Lung (tissue), 12 donors: ENCODE results near the gene FGA. TPM values are rescaled to one million over a fixed set of nuclear protein-coding genes. Genes with fewer than 3 reads are reported as not detected.
"Not testable (repeated sequence)": the region's sequence is repeated elsewhere in the genome, so short reads cannot be mapped to it uniquely, and the experiment has no call there.

ENCODE experiments used
- ATAC-seq: fragments of 200-7000 bp; cut with Tn5 transposase; one replicate; pipeline ENCODE4 v1.9.1; 2020; ENCODE audit warnings: moderate number of reproducible peaks; ENCODE audit not compliant: insufficient read depth, low FRiP score
- DNase-seq, 3 donors: peaks; one replicate each; pipeline ENCODE4 v3.0.0-alpha.2; 2013 to 2017
- H3K27ac ChIP-seq, 2 donors: one replicate each; pipeline ENCODE4 v1.5.1; 2013; ENCODE audit warnings: mild to moderate bottlenecking in 2 of 2, moderate library complexity in 2 of 2, control low read depth in 1 of 2, inconsistent platforms in 1 of 2, low read depth in 1 of 2, low read length in 1 of 2
- H3K27me3 ChIP-seq, 3 donors: one replicate each; pipeline ENCODE4 v1.5.1; 2013; ENCODE audit warnings: low read length in 2 of 3; ENCODE audit not compliant: control insufficient read depth in 3 of 3, insufficient read depth in 3 of 3
- H3K36me3 ChIP-seq, 4 donors: one replicate each; pipeline ENCODE4 v1.5.1; 2013; ENCODE audit warnings: low read length in 4 of 4, mild to moderate bottlenecking in 1 of 4, moderate library complexity in 1 of 4; ENCODE audit not compliant: control insufficient read depth in 4 of 4, insufficient read depth in 4 of 4
- H3K4me1 ChIP-seq, 5 donors: one replicate each; pipeline ENCODE4 v1.5.1; 2013; ENCODE audit warnings: low read length in 5 of 5, mild to moderate bottlenecking in 2 of 5, moderate library complexity in 1 of 5; ENCODE audit not compliant: control insufficient read depth in 5 of 5, insufficient read depth in 5 of 5
- H3K4me3 ChIP-seq: one replicate; pipeline ENCODE4 v1.5.1; 2013; ENCODE audit warnings: mild to moderate bottlenecking, control low read depth, moderate library complexity
- H3K9ac ChIP-seq, 2 donors: one replicate each; pipeline ENCODE4 v1.5.1; 2013; ENCODE audit warnings: low read length in 2 of 2, control low read depth in 1 of 2; ENCODE audit not compliant: insufficient read depth in 1 of 2
- H3K9me3 ChIP-seq, 4 donors: one replicate each; pipeline ENCODE4 v1.5.1; 2013; ENCODE audit warnings: low read length in 3 of 4, mild to moderate bottlenecking in 1 of 4, moderate library complexity in 1 of 4; ENCODE audit not compliant: control insufficient read depth in 4 of 4, insufficient read depth in 3 of 4
- CTCF ChIP-seq: IDR thresholded peaks from 2 replicates; pipeline ENCODE4 v1.5.1; 2012; ENCODE audit warnings: mild to moderate bottlenecking; ENCODE audit errors: control extremely low read depth, extremely low read depth
- WGBS, 2 donors: extraction: QIAGEN DNeasy Blood & Tissue Kit; methylation state at CpG; one replicate each; pipeline ENCODE4 v1.1.7; 2013; 5-methylcytosine and 5-hydroxymethylcytosine counted together
- polyA plus RNA-seq, 2 donors: library from polyadenylated mRNA; stranded (reverse); fragments of 200-250 nt; gene quantifications; one replicate each; pipeline ENCODE4 v1.2.1, GENCODE V29; 2013
- total RNA-seq, 2 donors: library from RNA; depleted of rRNA in 1 of 2; stranded (reverse); fragments of >200 nt in 1 of 2; gene quantifications; one replicate each; pipeline ENCODE4 v1.2.1, GENCODE V29; 2014 to 2021
- donor health status: control.
- donor health status: control.
- donor health status: Bipolar disorder and iron deficiency.
- donor health status: healthy.
- donor health status: DM: yes; HTN: yes; CAD: no.

FGA gene
- total and polyA plus RNA-seq, 4 donors, result 1.4 to 56.1 (median 15.2) TPM

- H3K9me3 ChIP-seq, result no peaks in the 10 kb centered on the region
- H3K9ac ChIP-seq, result no peak overlapping the region
- no peaks in the 10 kb centered on the region for H3K36me3 ChIP-seq
- DNase-seq, result no peak
- H3K27ac ChIP-seq, result no peak overlapping the region
- 80 to 85% methylated on average over 7 of the region's 7 CpGs for WGBS, 2 donors
- no peak overlapping the region for H3K4me3 ChIP-seq
- H3K4me1 ChIP-seq, result peaks cover 0 to 2% (median 0%) of the 10 kb centered on the region in 5 donors
- TF ChIP-seq CTCF, result no peak
- ATAC-seq, result no peak
- no peaks in the 10 kb centered on the region for H3K27me3 ChIP-seq
Observed at GRCh38 chr4:154597798-154598774, 7.5 kb upstream of the FGA start.

GRCh38 chr4:154597281-154597680, 6.7 kb upstream of the FGA start:
- ATAC-seq, H3K27me3 ChIP-seq, H3K9me3 ChIP-seq, DNase-seq, H3K4me3 ChIP-seq, H3K9ac ChIP-seq, H3K36me3 ChIP-seq, H3K4me1 ChIP-seq, H3K27ac ChIP-seq: not testable (repeated sequence)
- 94 to 95% methylated on average over 11 of the region's 11 CpGs for WGBS, 2 donors

GRCh38 chr4:154595807-154596206, 5.3 kb upstream of the FGA start:
- H3K9ac ChIP-seq, result no peak overlapping the region
- H3K9me3 ChIP-seq, result no peaks in the 10 kb centered on the region
- peak in 1 of 3 donors; percentile 2 for DNase-seq
- no peak overlapping the region for H3K4me3 ChIP-seq
- no peak overlapping the region for H3K27ac ChIP-seq
- no peaks in the 10 kb centered on the region for H3K27me3 ChIP-seq
- H3K4me1 ChIP-seq, result peaks cover 0 to 2% (median 0%) of the 10 kb centered on the region in 5 donors
- no peak for TF ChIP-seq CTCF
- H3K36me3 ChIP-seq, result no peaks in the 10 kb centered on the region
- ATAC-seq, result no peak

- not testable (repeated sequence) for DNase-seq, H3K27ac ChIP-seq, H3K36me3 ChIP-seq, ATAC-seq, H3K27me3 ChIP-seq, H3K9ac ChIP-seq, H3K9me3 ChIP-seq, H3K4me1 ChIP-seq, H3K4me3 ChIP-seq
- 86 to 94% methylated on average over 3 of the region's 3 CpGs for WGBS, 2 donors
Observed at GRCh38 chr4:154594343-154594742, 3.8 kb upstream of the FGA start.
